Transverse colon (tissue), 3 donors: Measurements from ENCODE around the gene TCEAL8.

ENCODE experiments used
- POLR2A ChIP-seq: fragments of 450-650 bp; IDR thresholded peaks from one replicate; pipeline ENCODE4 v1.6.1; 2016; ENCODE audit warnings: antibody characterized with exemption, mild to moderate bottlenecking, moderate library complexity
- POLR2AphosphoS5 ChIP-seq, 3 donors: sonication (generic); formaldehyde crosslinking; IDR thresholded peaks; one replicate each; pipeline ENCODE4 v1.6.1; 2016; ENCODE audit warnings: antibody characterized with exemption in 3 of 3

- no peak for TF ChIP-seq POLR2A
- no peak for TF ChIP-seq POLR2AphosphoS5 (IDR thresholded peaks at IDR 0.05)
Observed at GRCh38 chrX:103293118-103293517, 38.2 kb upstream of the TCEAL8 start.
